DMS53 treated with DMSO at 0.1 percent for 48 hours (cell line): ENCODE measurements around the gene PPP2R2D.
"Not testable (repeated sequence)": the region's sequence is repeated elsewhere in the genome, so short reads cannot be mapped to it uniquely, and the experiment has no call there.

Source experiments
- DNase-seq: peaks from one replicate; lab custom pipeline; 2025; ENCODE audit not compliant: unreplicated experiment; lab: John Stamatoyannopoulos, UW

Gene PPP2R2D

GRCh38 chr10:131973160-131973951 is 72.5 kb downstream of the PPP2R2D start:
- DNase-seq = peak; percentile 34

- DNase-seq = no peak
Observed at GRCh38 chr10:131974034-131974817, 73.4 kb downstream of the PPP2R2D start.

GRCh38 chr10:131975003-131975402 is 74.2 kb downstream of the PPP2R2D start:
- DNase-seq = no peak

GRCh38 chr10:131975796-131976195 is 75.0 kb downstream of the PPP2R2D start:
- DNase-seq = no peak

GRCh38 chr10:131977323-131978096 is 76.7 kb downstream of the PPP2R2D start:
- DNase-seq = no peak

- DNase-seq = no peak
Observed at GRCh38 chr10:131978366-131978765, 77.6 kb downstream of the PPP2R2D start.

GRCh38 chr10:131978851-131979250 is 78.0 kb downstream of the PPP2R2D start:
- no peak for DNase-seq

GRCh38 chr10:131979336-131979735 is 78.5 kb downstream of the PPP2R2D start:
- no peak for DNase-seq

GRCh38 chr10:131979821-131980270 is 79.0 kb downstream of the PPP2R2D start:
- DNase-seq = no peak

- no peak for DNase-seq
Observed at GRCh38 chr10:131980321-131980720, 79.5 kb downstream of the PPP2R2D start.

- peak; percentile 23 for DNase-seq
Observed at GRCh38 chr10:131980761-131981428, 80.1 kb downstream of the PPP2R2D start.

- DNase-seq = peak; percentile 79
Observed at GRCh38 chr10:131981429-131982184, 80.8 kb downstream of the PPP2R2D start, which contains the start of gene BNIP3. TSS of gene BNIP3 (minus strand) at chr10:131981923. CDS start at chr10:131981806, 117 bp downstream.

- DNase-seq = no peak
Observed at GRCh38 chr10:131982185-131982756, 81.5 kb downstream of the PPP2R2D start.

GRCh38 chr10:131982796-131983195 is 82.0 kb downstream of the PPP2R2D start:
- DNase-seq = no peak

GRCh38 chr10:131983780-131984179 is 83.0 kb downstream of the PPP2R2D start:
- DNase-seq = peak; percentile 97

- not testable (repeated sequence) for DNase-seq
Observed at GRCh38 chr10:131986851-131987250, 86.0 kb downstream of the PPP2R2D start.

GRCh38 chr10:131987301-131987700 is 86.5 kb downstream of the PPP2R2D start:
- DNase-seq = not testable (repeated sequence)

GRCh38 chr10:131987786-131988185 is 87.0 kb downstream of the PPP2R2D start:
- DNase-seq = not testable (repeated sequence)

GRCh38 chr10:131991726-131992125 is 90.9 kb downstream of the PPP2R2D start:
- DNase-seq = no peak

GRCh38 chr10:131993275-131993674 is 92.5 kb downstream of the PPP2R2D start:
- no peak for DNase-seq
